Muscle of leg (tissue), 11 donors: ENCODE measurements around the gene GTPBP2. TPM values are rescaled to one million over a fixed set of nuclear protein-coding genes. Genes with fewer than 3 reads are reported as not detected.

Experiments used
- DNase-seq: peaks from one replicate; pipeline ENCODE4 v3.0.0; 2013
- H3K27ac ChIP-seq: one replicate; pipeline ENCODE4 v1.5.1; 2013; ENCODE audit warnings: mild to moderate bottlenecking, low read length, control low read depth
- H3K27me3 ChIP-seq: one replicate; pipeline ENCODE4 v1.6.1; 2013; ENCODE audit warnings: low read length; ENCODE audit not compliant: control insufficient read depth, insufficient read depth
- H3K36me3 ChIP-seq: one replicate; pipeline ENCODE4 v1.6.1; 2013; ENCODE audit warnings: low read length; ENCODE audit not compliant: control insufficient read depth, insufficient read depth
- H3K4me1 ChIP-seq: one replicate; pipeline ENCODE4 v1.6.1; 2013; ENCODE audit warnings: low read length; ENCODE audit not compliant: control insufficient read depth, insufficient read depth
- H3K4me3 ChIP-seq: one replicate; pipeline ENCODE4 v1.5.1; 2013; ENCODE audit warnings: low read length, control low read depth
- H3K9me3 ChIP-seq: replicated peaks from 2 replicates; pipeline ENCODE4 v1.6.1; 2013; ENCODE audit warnings: low read depth, low read length; ENCODE audit not compliant: control insufficient read depth
- WGBS: methylation state at CpG from one replicate; pipeline ENCODE4 v1.1.5; 2013; ENCODE audit warnings: missing lambda C conversion rate; ENCODE audit not compliant: insufficient coverage; 5-methylcytosine and 5-hydroxymethylcytosine counted together
- polyA plus RNA-seq, 8 donors: library from polyadenylated mRNA; unstranded; fragments of 120-200 nt; gene quantifications; one replicate each; pipeline versions ENCODE4 v1.2.1 to v1.2.3, GENCODE V29; 2013; ENCODE audit warnings: inconsistent platforms in 1 of 8, low replicate concordance in 1 of 8; ENCODE audit not compliant: insufficient read length in 8 of 8, insufficient read depth in 1 of 8
- total RNA-seq: library from RNA; stranded (reverse); fragments of 120-200 nt; gene quantifications from one replicate; pipeline ENCODE4 v1.2.4, GENCODE V29; 2013

Gene GTPBP2
- total and polyA plus RNA-seq, 9 donors = 31.2 to 44.8 (median 37.0) TPM

DNA sequence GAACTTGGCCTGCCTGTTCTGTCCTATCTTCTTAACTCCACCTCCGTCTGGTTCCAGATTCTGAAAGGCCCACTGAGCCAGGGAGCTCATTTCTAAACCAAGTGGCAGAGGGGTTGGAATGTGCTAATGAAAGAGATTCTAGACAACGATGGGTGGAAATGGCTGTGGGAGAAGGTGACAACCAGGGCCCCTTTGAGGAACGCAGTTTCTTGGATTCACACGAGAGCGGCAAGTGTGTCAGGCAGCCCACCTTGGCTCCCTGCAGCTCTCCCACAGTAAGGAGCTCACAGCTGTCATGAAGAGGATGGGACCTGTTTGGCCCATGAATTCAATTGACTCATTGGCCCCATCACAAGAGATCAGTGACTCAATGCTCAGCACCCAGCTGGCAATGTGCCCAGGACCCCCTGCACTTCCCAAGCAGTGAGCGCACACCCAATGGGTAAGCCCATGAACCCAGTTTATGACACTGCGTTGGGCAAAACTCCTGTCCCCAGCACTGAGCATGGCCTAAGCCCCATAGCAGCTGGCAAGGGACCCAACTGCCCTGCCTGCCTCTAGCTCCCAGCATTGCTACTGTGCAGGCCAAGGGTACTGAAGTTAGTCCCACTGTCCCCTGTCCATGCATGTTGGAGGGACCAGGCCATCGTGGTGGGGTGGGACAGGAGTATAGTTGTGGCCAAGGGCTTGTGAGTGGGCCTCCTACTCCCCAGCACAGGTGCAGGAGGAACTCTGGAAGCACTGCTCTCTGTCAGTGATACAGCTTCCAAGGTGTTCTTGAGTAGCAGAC is 42.1 kb upstream of the GTPBP2 start:
- H3K36me3 ChIP-seq = peaks cover 59% of the 10 kb centered on the region
- no peak for DNase-seq
- no peaks in the 10 kb centered on the region for H3K9me3 ChIP-seq
- peaks cover 75% of the 10 kb centered on the region for H3K4me1 ChIP-seq
- H3K27me3 ChIP-seq = no peaks in the 10 kb centered on the region
- H3K4me3 ChIP-seq = no peak overlapping the region
- WGBS = 88% methylated on average over 7 of the region's 8 CpGs
- no peak overlapping the region for H3K27ac ChIP-seq

DNA sequence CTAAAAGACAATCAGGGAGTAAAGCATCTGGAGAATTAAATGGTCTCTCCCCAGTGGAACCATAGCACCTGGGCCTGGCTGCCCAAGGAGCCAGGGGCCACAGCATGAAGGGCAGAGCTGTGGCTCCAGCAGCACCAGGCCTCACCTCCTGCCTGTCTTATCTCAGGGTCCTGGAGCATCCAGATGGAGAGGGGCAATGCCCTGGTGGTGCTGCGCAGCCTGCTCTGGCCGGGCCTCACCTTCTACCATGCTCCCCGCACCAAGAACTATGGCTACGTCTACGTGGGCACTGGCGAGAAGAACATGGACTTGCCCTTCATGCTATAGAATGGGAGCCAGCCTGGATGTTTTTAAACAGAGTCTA is 41.5 kb upstream of the GTPBP2 start:
- Histone ChIP-seq H3K4me1 (peaks cover 81% of the 10 kb centered on the region), H3K27me3 (no peaks in the 10 kb centered on the region), H3K36me3 (peaks cover 55% of the 10 kb centered on the region), H3K9me3 (no peaks in the 10 kb centered on the region), H3K4me3 (no peak overlapping the region), H3K27ac (peak overlapping the region; percentile 80)
- WGBS = 100% methylated on average over 4 of the region's 6 CpGs
- no peak for DNase-seq

DNA sequence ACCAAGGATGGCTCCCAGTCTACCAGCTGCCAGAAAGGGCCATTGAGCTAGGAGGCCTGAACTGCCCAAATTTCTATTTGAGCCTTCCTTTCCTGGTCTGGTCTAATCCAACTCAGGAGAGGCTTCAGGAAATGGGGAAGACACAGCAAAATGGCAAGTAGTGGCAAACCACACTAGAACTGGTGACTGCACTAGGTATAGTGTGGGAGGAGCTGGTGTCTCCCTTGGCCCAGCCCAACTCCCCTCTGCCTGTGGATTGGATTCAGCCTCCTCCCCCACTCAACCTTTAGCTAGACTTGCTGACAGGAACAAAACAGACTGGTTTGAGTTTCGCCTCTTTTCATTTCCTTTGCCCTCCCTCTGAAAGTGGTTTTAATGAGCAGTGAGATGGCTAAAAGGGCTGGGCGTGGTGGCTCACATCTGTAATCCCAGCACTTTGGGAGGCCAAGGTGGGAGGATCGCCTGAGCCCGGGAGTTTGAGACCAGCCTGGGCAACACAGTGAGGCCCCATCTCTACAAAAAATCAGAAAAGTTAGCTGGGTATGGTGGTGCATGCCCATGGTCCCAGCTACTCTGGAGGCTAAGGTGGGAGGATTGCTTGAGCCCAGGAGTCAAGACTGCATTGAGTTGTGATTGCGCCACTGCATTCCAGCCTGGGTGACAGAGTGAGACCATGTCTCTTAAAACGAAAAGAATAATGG is 41.0 kb upstream of the GTPBP2 start:
- Histone ChIP-seq H3K4me3 (no peak overlapping the region), H3K27ac (peak overlapping the region; percentile 80), H3K27me3 (no peaks in the 10 kb centered on the region), H3K9me3 (no peaks in the 10 kb centered on the region), H3K4me1 (peaks cover 86% of the 10 kb centered on the region), H3K36me3 (peaks cover 50% of the 10 kb centered on the region)
- DNase-seq = peak; percentile 57
- WGBS = 74% methylated on average over 5 of the region's 6 CpGs

DNA sequence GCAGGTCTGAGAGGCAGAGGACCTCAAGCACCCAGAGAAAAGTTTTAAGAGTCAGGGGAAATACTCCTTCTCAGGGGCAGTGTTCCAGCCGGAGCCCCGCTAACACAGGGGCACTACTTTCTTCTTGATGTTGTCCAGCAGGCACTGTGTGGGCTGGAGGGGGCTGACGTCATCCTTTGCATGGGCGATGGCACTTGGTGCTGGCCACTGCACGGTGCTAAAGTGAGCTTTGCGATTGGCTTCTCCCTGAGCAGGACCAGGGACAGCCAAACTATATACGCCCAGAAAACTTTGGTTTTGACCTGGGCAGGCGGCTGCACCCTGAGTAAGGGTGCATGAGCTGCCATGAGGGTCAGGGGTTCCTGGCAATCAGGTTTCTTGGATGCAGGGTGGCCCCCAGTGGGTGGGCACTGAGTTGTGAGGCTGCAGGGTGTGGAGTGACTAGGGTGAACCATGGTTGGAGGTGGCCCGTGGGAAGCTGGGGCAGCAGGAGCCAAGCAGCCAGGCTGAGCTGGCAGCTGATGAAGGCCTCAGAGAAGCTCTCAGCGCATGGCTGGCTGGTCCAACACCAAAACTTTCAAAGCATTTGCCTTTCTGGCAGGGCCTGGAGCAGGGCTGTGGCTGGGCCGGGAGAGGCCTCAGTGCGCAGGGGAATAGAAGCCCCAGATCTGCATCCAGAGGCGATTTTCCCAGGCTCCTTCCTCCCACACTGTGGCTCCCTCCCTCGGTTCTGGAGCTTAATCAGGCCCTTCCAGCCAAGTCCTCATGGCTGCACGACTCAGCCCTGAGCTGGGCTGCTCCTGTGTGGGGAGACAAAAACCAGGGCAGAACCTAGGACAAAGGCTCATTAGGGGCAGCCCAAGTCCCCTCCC is 40.2 kb upstream of the GTPBP2 start:
- WGBS = 29% methylated on average over 13 of the region's 15 CpGs
- H3K9me3 ChIP-seq = no peaks in the 10 kb centered on the region
- H3K27me3 ChIP-seq = no peaks in the 10 kb centered on the region
- DNase-seq = peak; percentile 93
- peaks cover 86% of the 10 kb centered on the region for H3K4me1 ChIP-seq
- peak overlapping the region; percentile 80 for H3K27ac ChIP-seq
- H3K36me3 ChIP-seq = peaks cover 42% of the 10 kb centered on the region
- H3K4me3 ChIP-seq = no peak overlapping the region

DNA sequence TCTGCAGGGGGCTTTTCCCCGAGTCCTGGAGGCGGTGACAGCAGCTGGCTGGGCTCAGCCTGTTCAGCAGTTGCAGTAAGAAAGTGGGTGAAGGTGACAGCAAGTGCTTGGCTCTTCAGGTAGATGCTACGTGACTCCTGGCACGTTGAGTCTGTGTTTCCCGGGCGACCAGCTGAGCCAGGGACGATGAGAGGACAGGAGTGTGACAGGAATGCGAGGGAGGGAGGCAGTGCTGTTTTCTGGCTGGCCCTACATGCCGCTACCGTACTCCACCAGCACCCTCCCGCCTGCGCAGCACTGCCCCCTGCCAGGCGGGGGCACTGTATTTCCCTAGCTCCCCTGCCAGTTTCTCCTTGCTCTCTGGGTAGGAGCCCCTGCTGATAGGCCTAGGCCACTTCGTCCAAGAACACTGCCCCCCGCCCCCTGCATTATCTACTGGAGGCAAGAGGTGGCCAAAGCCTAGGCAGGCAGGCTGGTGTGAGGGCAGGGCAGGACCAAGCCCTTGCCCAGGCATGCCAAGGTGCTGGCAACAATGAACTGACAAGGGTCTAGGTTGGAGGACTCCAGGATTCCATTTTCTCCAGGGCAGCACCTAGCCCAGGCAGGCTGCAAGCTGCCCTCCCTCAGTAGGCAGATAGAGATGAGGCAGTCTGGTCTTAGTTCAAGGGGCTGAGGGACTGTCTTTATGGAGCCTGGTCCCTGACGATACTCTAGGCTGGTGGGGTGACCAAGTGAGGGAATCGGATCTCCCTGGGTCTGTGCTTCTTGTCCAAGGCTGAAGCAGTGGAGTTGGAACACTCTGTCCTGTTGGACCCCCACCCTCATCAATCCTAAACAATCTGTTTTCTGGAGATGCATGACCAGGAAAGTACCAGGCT is 39.3 kb upstream of the GTPBP2 start:
- H3K27ac ChIP-seq = peak overlapping the region; percentile 80
- H3K36me3 ChIP-seq = peaks cover 33% of the 10 kb centered on the region
- H3K27me3 ChIP-seq = no peaks in the 10 kb centered on the region
- peak; percentile 52 for DNase-seq
- H3K4me1 ChIP-seq = peaks cover 79% of the 10 kb centered on the region
- WGBS = 12% methylated on average over 15 of the region's 17 CpGs
- no peaks in the 10 kb centered on the region for H3K9me3 ChIP-seq
- no peak overlapping the region for H3K4me3 ChIP-seq

DNA sequence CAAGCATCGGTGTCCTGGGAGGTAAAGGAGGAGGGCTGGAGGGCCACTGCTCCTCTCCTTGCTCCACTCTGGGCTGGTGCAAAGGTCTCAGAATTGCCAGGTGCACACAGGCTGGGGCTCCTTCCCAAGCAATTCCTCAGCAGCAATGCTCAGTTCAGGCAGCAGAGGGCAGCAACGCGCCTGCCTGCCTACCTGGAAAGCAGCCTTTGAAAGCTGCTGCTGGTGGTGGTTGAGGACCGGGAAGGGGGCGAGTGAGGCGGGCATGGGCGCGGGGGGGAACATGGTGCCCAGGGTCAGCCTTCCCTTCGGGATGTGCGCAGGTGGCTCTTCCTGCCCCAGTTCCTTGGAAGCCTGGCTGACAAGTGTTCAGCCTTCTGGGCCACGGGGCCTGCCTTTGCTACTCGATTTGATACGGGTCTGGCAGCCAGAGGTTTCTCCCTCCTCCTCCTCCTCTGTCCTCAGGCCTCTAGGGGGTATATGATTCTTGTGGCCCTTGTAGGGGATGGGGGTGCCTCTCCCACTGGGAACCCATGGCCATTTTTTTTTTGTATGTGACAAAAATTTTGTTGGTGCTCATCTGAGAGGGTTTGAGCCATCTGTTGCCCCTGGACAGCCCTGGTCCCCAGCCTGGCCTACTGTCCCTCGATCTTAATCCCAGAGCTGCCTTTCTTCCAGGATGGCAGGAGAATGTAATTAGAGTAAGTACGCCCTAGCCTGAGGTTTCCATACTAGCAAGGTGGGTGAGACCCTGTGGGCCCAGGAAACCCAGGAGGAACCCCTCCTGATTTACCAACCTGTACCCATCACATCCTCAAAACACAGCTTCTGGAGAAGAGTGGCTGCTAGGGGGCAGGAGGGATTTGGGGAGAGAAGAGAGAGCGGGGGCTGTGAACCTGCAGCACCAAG is 38.4 kb upstream of the GTPBP2 start:
- H3K36me3 ChIP-seq = peaks cover 26% of the 10 kb centered on the region
- peak; percentile 84 for DNase-seq
- no peaks in the 10 kb centered on the region for H3K27me3 ChIP-seq
- no peaks in the 10 kb centered on the region for H3K9me3 ChIP-seq
- peak overlapping the region; percentile 47 for H3K27ac ChIP-seq
- WGBS = 3% methylated on average over 11 of the region's 16 CpGs
- no peak overlapping the region for H3K4me3 ChIP-seq
- peaks cover 71% of the 10 kb centered on the region for H3K4me1 ChIP-seq

DNA sequence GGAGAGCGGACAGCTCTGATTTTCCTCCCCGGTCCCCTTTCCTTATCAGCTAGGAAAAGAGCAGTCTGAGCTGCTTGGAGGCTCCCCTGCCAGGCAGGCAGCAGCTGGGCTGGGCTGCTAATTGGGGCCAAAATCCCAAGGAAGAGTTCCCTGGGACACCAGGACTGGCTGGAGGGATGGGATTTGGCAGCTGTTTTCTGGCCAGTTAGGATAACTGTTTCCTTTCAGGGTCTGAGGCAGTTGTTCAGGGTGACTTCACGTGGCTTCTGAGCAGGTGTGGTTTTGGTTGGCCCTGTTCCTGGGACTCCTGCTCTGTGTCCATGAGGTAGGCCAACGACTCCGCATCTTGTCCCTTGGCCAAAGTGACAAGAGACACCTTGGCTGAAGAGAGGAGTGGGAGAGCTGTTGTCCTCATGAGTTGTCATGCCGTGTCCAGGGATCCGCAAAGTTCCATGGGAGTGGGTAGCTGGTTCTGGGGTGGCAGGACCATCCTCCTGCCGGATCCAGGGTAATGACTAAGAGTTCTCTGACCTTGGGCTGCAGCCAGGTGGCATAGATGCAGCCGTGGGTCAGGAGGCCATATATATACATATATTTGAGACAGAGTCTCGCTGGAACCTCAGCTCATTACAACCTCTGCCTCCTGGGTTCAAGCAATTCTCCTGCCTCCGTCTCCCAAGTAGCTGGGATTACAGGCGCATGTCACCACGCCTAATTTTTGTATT is 37.3 kb upstream of the GTPBP2 start:
- Histone ChIP-seq H3K27me3 (no peaks in the 10 kb centered on the region), H3K27ac (no peak overlapping the region), H3K4me1 (peaks cover 61% of the 10 kb centered on the region), H3K36me3 (peaks cover 14% of the 10 kb centered on the region), H3K9me3 (no peaks in the 10 kb centered on the region), H3K4me3 (no peak overlapping the region)
- WGBS = 63% methylated on average over 8 of the region's 13 CpGs
- peak; percentile 53 for DNase-seq

DNA sequence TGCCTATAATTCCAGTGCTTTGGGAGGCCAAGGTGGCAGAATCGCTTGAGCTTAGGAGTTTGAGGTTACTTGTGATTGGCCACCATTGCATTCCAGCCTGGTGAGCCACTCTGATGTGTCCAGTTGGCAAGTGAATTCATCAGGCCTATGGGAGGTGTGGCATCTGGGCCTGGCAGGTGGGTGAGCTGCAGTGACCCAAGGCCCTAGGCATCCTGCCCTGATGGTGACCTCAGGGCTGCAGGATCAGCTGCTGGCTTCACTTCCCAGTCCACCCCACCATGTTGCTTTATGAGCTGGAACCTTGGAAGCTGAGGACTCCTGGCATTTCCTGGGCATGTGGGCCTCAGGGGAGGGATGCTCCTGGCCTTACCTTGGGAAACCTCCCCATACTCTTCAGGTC is 36.3 kb upstream of the GTPBP2 start:
- H3K27me3 ChIP-seq = no peaks in the 10 kb centered on the region
- no peak overlapping the region for H3K27ac ChIP-seq
- peaks cover 3% of the 10 kb centered on the region for H3K9me3 ChIP-seq
- H3K36me3 ChIP-seq = peaks cover 4% of the 10 kb centered on the region
- no peak overlapping the region for H3K4me3 ChIP-seq
- H3K4me1 ChIP-seq = peaks cover 53% of the 10 kb centered on the region
- 100% methylated on average over 1 of the region's 1 CpG for WGBS
- no peak for DNase-seq
